Ishikawa (cell line): ENCODE measurements around the gene SOBP.

Experiments
- CEBPB ChIP-seq: IDR thresholded peaks from 2 replicates; pipeline ENCODE4 v1.6.1; 2012
- CREB1 ChIP-seq: IDR thresholded peaks from 2 replicates; pipeline ENCODE4 v1.6.1; 2012; ENCODE audit warnings: low read depth
- EGR1 ChIP-seq: IDR thresholded peaks from 2 replicates; pipeline ENCODE4 v1.6.1; 2012
- EP300 ChIP-seq: IDR thresholded peaks from 2 replicates; pipeline ENCODE4 v1.6.1; 2012; ENCODE audit warnings: borderline replicate concordance
- FOXM1 ChIP-seq: IDR thresholded peaks from 2 replicates; pipeline ENCODE4 v1.6.1; 2012; ENCODE audit warnings: low read depth, borderline replicate concordance
- MAX ChIP-seq: IDR thresholded peaks from 2 replicates; pipeline ENCODE4 v1.6.1; 2012
- NFIC ChIP-seq: IDR thresholded peaks from 2 replicates; pipeline ENCODE4 v1.6.1; 2012
- RAD21 ChIP-seq: IDR thresholded peaks from 2 replicates; pipeline ENCODE4 v1.6.1; 2012; ENCODE audit warnings: low read depth
- REST ChIP-seq: IDR thresholded peaks from 2 replicates; pipeline ENCODE4 v1.6.1; 2012; ENCODE audit warnings: low read depth, mild to moderate bottlenecking
- TAF1 ChIP-seq: IDR thresholded peaks from 2 replicates; pipeline ENCODE4 v1.6.1; 2012; ENCODE audit warnings: low read depth, mild to moderate bottlenecking
- TCF12 ChIP-seq: IDR thresholded peaks from 2 replicates; pipeline ENCODE4 v1.6.1; 2012; ENCODE audit warnings: low read depth
- TEAD4 ChIP-seq: IDR thresholded peaks from 2 replicates; pipeline ENCODE4 v1.6.1; 2012
- USF1 ChIP-seq: IDR thresholded peaks from 2 replicates; pipeline ENCODE4 v1.6.1; 2012
- YY1 ChIP-seq: IDR thresholded peaks from 2 replicates; pipeline ENCODE4 v1.6.1; 2012; ENCODE audit warnings: low read depth
- ZBTB7A ChIP-seq: IDR thresholded peaks from 2 replicates; pipeline ENCODE4 v1.6.1; 2012; ENCODE audit warnings: low read depth

Gene SOBP

GRCh38 chr6:107488875-107489635 lies 862 bp upstream of the SOBP start:
- TF ChIP-seq YY1: no peak
- TF ChIP-seq RAD21: no peak
- TF ChIP-seq ZBTB7A: peak; percentile 83; the same call in 1 of the 2 replicates
- no peak for TF ChIP-seq FOXM1
- no peak for TF ChIP-seq USF1
- no peak for TF ChIP-seq CREB1
- TF ChIP-seq REST: no peak
- TF ChIP-seq NFIC: no peak
- TF ChIP-seq TCF12: no peak
- 0 out of 2 replicates have a peak, but pooled peaks have one; percentile 6 for TF ChIP-seq TAF1
- no peak for TF ChIP-seq EGR1
- TF ChIP-seq CEBPB: no peak
- TF ChIP-seq EP300: no peak
- TF ChIP-seq MAX: peak; percentile 39

GRCh38 chr6:107490566-107491137 lies 735 bp downstream of the SOBP start:
- TF ChIP-seq YY1: peak; percentile 74
- TF ChIP-seq TAF1: no peak

GRCh38 chr6:107491138-107491609 lies 1.3 kb downstream of the SOBP start:
- TF ChIP-seq FOXM1: no peak
- no peak for TF ChIP-seq YY1
- no peak for TF ChIP-seq USF1

GRCh38 chr6:107491760-107492660 lies 2.1 kb downstream of the SOBP start:
- TF ChIP-seq RAD21: no peak
- 0 out of 2 replicates have a peak, but pooled peaks have one; percentile 34 for TF ChIP-seq NFIC

- no peak for TF ChIP-seq CREB1
- TF ChIP-seq TAF1: no peak
- TF ChIP-seq YY1: no peak
- TF ChIP-seq RAD21: no peak
- TF ChIP-seq TEAD4: no peak
- no peak for TF ChIP-seq CEBPB
Measured at GRCh38 chr6:107493158-107494057, 3.5 kb downstream of the SOBP start.

GRCh38 chr6:107495196-107495643 lies 5.3 kb downstream of the SOBP start:
- TF ChIP-seq EP300: no peak
- no peak for TF ChIP-seq FOXM1
- TF ChIP-seq RAD21: no peak
- no peak for TF ChIP-seq CEBPB
- no peak for TF ChIP-seq MAX
- TF ChIP-seq CREB1: no peak
- no peak for TF ChIP-seq REST
- no peak for TF ChIP-seq TCF12
- TF ChIP-seq TEAD4: no peak
- no peak for TF ChIP-seq TAF1
